Cerebellar nuclear complex (tissue), 1 donor: ENCODE measurements around the gene LCTL.
"Not testable (repeated sequence)": the region's sequence is repeated elsewhere in the genome, so short reads cannot be mapped to it uniquely, and the experiment has no call there.

ENCODE experiments used
- DNase-seq, 2 experiments: peaks; one replicate each; lab custom pipeline; 2025; lab: John Stamatoyannopoulos, UW

LCTL gene

DNA sequence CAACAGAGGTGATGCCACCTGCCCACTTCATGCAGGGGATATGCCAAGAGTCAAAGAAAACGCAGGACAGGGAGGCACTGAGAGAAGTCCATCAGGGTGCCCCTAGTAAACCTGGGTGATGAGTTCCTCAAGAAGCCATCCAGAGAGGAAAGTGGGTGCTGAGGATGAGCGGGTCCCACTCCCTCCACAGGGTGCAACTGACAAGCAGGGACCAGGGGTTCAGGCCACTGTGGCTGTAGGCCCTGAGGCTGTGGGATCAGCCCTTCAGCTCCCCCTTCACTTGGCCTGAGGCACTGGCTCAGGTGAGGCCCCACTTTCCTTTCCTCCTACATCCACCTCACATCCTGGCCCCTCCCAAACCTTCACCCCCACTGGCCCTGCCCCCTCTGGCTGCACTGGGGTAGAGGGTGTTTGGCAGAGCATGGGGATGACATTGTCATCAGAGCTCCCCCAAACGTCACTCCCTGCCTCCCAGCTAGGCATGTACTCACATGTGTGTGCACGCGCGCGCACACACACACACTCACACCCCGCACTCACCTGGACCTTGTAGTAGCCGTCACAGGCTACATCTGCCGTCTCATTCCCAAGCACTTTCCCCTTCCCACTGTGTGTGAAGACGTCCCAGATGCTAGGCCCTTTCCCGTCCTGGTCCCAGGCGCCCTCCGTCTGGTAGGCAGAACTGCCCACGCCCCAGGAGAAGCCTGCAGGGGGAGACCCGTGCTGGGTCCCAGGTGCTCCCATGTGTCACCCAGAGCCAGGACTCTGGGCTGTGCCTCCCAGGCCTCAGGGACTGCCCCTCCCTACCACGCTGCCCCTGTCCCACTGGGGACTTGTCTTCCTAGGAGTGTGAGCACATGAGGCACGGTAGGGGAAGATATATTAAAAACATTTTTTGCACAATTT is 1.4 kb downstream of the LCTL start:
- DNase-seq, result no peak

DNA sequence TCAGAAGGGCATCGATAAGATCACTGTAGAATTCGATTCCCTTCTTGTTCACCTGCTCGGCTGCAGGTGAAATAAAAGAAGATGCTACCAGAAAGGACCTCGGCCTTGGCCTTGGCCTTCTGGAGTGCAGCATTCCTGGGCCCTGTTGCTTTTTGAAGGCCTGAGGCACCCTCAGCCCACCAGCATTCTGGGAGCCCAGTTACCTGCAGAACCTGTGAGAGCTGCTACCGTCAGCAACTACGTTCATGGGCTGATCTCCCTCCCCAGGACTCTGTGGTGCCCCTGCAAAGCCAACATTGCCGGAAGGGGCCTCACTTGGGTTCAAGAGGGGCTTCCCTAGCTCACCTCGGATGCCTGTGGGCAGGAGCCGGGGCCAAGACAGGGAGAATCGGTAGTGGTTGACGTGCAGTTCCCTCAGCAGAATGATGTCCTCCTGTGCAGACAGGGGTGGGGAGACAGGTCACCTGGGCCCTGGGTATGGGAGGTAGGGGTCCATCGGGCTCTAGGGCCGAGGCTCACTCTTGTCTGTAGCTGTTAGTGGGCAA is 2.2 kb downstream of the LCTL start:
- no peak for DNase-seq

- no peak for DNase-seq
These were observed 2.7 kb downstream of the LCTL start for GRCh38 chr15:66563126-66563525.

GRCh38 chr15:66560856-66561525 is 4.8 kb downstream of the LCTL start:
- DNase-seq, result no peak

DNA sequence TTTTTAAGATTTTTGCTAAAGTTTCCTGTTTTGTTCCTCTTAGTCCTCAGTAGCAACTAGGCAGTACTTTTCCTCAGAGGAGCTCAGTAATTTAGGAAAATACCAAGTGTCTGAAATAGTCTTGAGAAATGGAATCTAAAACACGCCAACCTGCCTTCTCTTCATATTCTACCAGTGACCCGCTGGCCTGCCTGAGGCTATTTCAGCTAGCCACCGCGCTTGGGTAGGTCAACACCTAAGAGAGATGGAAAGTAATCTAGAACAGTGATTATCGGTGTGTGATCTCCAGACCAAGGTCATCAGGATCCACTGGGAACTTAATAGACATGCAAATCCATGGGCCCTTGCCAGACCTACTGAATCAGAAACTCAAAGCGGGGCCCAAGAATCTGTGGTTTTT is 7.5 kb downstream of the LCTL start:
- no peak for DNase-seq

DNA sequence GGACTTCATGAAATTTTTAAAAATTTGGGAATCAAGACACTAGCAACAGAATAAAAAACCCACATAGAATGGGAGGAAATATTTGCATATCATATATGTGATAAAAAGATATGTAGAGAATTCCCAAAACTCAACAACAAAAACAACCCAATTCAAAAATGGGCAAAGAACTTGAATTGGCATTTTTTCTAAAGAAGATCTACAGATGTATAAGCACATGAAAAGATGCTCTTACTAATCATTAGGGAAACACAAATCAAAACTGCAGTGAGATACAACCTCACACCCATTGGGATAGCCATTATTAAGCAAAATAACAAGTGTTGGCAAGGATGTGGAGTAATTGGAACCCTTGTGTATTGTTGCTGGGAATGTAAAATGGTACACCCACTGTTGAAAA is 10.1 kb downstream of the LCTL start:
- DNase-seq, result no peak

DNA sequence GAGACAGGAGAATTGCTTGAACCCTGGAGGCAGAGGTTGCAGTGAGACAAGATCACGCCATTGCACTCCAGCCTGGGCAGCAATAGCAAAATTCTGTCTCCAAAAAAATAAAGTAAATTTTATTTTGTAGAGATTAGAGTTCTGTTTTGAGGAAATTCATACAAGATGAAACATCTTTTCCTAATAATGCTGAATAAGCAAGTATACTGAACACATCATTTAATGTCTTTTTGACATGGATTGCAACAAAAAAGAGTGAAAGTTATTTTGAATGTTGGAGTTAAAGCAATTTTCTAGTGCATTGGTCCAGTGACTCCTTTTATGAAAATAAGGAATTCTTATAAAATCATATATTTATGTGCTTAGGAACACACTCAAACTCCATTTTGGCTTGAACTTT is 20.5 kb downstream of the LCTL start:
- DNase-seq, result no peak

- DNase-seq, result no peak
These were observed 22.9 kb downstream of the LCTL start for GRCh38 chr15:66542896-66543295.

DNA sequence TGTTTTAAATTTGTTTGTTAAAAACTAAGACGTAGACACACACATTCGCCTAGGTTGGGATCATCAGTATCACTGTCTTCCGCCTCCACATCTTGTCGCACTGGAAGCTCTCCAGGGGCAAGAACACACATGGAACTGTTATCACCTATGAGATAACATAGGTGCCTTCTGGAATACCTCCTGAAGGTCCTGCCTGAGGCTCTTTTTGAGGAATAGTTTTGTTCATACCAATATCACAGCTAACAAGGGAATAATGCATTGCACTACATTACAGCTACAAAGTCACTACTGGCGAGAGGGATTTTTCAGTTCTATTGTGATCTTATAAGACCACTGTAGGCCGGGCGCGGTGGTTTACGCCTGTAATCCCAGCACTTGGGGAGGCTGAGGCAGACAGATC is 30.7 kb downstream of the LCTL start:
- DNase-seq, result no peak

GRCh38 chr15:66524838-66525237 is 41.0 kb downstream of the LCTL start:
- no peak for DNase-seq

- no peak for DNase-seq
These were observed 41.9 kb downstream of the LCTL start for GRCh38 chr15:66523926-66524325.

DNA sequence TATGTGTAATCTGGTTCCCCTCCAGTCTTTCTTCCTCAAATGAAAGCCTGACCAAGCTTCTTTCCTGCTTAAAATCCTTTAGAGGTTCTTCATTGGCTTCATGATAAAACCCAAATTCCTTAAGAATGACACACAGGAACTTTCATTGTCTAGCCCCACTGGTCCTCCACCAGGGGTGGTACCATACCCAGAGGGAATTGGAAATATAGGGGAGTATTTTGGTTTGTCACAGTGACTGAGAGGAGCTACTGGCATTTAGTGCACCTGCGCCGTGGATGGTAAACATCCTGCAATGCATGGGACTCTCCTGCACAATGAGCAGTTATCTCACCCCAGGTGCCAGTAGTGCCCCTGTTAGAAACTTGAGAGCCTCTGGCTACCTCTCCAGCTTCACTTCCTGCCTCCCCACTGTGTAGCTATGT is 49.9 kb downstream of the LCTL start:
- DNase-seq, result no peak

DNA sequence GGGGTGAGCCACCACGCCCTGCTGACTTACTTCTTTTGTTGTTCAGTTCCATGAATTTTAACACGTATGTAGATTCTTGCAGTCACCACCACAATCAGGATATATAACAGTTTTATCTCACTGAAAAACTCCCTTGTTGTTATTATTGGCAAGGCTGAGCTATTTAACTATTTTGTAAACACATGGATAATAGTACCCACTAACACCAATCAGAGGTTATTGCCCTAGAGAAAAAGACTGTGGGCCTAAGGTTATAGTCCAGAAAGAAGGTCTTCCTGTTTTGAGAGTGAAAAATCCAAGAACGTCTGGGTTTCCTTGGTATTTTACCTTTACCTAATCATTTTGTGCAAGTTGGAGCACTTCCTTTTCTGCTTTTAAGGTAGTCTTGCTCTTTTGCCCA is 51.2 kb downstream of the LCTL start:
- no peak for DNase-seq

DNA sequence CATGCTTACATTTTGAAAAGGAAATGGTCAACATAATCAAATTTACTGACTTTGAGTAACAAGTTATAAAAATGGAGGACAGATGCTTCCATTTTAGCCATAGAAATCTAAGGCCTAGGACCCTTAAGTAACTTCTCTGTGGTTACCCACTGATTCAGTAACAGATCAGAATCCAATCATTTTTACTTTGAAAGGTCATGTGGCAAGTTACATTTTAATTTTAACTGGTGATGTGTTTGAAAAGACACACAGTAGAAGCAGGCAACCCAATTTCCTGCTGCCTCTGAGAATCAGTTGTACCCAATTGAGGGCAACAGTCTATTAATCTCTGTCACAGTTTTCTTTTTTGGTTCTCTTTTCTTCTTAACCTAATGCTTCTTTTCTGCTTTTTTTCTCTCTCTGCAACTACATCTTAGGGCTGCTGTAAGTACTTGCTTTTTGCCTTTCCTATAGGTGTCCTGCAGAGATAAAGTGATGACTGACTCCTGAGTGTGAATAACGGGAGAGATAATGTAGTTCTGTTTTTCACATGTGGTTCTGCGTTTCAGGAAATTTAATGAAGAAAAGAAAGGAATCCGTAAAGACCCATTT is 57.4 kb downstream of the LCTL start:
- no peak for DNase-seq

- DNase-seq, result no peak
These were observed 60.0 kb downstream of the LCTL start for GRCh38 chr15:66505818-66506217.

DNA sequence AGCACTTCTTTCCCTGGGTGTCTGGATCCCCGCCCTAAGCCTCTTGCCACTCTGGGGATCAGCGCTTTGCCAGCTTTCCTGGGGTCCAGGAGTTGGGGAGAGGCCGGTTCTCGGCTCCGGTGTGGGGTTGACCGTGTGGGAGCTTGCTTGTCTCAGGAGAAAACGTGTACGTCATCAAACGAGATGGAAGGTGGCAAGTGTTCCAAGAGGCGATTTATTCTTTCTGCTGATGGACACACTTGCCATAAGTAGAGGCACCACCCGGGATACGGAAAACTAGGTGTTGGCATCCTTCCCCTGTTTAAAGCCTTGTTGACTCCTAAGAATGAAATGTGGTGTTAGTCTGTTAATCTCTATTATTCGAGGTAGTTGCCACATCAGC is 60.4 kb downstream of the LCTL start:
- DNase-seq, result no peak

GRCh38 chr15:66504563-66505429 is 61.0 kb downstream of the LCTL start, which contains the start of the genes RPL4 and ZWILCH:
TSS of gene RPL4 (minus strand) at chr15:66504855. CDS start at chr15:66504790, 65 bp downstream.
TSS of gene ZWILCH (plus strand) at chr15:66505326. CDS start at chr15:66505339, 13 bp downstream.
- peak in 1 of 2 experiments; percentile 29 for DNase-seq

DNA sequence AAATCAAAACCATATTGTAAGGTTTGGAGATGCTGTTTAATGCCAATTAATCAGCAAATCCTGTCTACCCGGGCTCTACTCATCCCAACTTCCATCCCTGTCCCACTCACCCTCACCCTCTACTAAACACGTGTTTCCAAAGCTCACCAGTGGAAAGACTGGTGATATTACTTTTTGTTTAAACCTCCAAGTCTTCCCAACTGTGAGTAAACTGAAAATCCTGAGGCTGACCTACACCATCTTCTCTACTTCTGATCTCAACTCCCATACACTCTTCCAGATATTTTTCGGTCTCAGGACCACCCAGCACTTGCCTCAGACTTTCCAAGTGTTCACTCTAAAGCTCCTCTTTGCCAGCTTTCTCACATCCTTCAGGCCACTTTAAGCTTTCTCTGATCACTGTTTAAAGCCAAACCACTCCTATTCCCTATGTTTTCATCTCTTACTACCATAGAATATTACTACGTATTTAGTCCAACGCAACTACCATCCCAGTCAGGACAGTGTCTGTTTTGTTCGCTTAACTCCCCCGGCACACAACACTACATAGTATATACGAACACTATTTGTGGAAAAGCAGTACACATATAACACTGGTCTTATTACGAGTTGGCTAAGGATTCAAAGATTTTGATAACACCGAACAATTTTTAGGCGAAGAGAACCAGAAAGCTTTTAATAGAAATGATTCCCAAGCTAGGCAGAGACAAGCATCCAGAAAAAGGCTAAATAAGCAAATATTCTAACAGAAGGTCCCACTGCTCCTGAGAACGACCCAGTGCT is 61.8 kb downstream of the LCTL start:
- DNase-seq, result no peak

- not testable (repeated sequence) for DNase-seq
These were observed 62.7 kb downstream of the LCTL start for GRCh38 chr15:66503041-66503648.

DNA sequence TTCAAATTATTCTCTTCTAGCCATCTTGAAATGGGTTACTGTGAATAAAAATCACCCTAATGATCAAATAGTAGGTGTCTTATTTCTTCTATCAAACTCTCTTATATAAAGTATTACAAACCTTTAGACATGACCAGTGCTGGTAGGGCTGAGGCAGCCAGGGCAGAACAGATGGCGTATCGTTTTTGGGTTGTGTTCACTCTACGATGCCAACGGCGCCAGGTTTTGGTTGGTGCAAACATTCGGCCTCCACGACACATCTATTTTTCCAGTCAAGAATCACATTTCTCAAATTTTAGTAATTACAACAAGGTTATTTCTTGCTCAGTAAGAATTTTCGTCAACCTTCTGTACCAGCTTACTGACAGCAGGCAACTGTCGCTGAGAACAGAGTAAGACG is 63.3 kb downstream of the LCTL start:
- DNase-seq, result no peak
